Choroid plexus epithelial cell (primary cell): ENCODE results near the gene ADAM19.
A peak's percentile ranks its signal among the peaks of the same experiment; 100 is the strongest.

Experiments used
- DNase-seq: peaks from one replicate; pipeline ENCODE4 v3.0.0-alpha.2; 2010; ENCODE audit warnings: low read depth
- H3K4me3 ChIP-seq: 2 replicates; pipeline ENCODE4 v1.5.1; 2011; ENCODE audit warnings: low read depth, mild to moderate bottlenecking, control low read depth, low read length, moderate library complexity
- CTCF ChIP-seq: conservative IDR thresholded peaks from 2 replicates; pipeline ENCODE4 v1.5.1; 2011; ENCODE audit warnings: low read depth, mild to moderate bottlenecking, control low read depth, inconsistent platforms, low read length, moderate library complexity

ADAM19 gene

GRCh38 chr5:157528036-157528632 lies 47.4 kb downstream of the ADAM19 start:
- DNase-seq = peak; percentile 34
- no peak overlapping the region for H3K4me3 ChIP-seq
- no peak for TF ChIP-seq CTCF

GRCh38 chr5:157524887-157525286 lies 50.7 kb downstream of the ADAM19 start:
- H3K4me3 ChIP-seq = no peak overlapping the region
- no peak for DNase-seq
- TF ChIP-seq CTCF = no peak

- TF ChIP-seq CTCF = no peak
- no peak for DNase-seq
- no peak overlapping the region for H3K4me3 ChIP-seq
These were observed 51.6 kb downstream of the ADAM19 start for GRCh38 chr5:157523976-157524375.

- no peak for DNase-seq
- H3K4me3 ChIP-seq = no peak overlapping the region
- TF ChIP-seq CTCF = no peak
These were observed 53.9 kb downstream of the ADAM19 start for GRCh38 chr5:157521704-157522029.

GRCh38 chr5:157520911-157521703 lies 54.5 kb downstream of the ADAM19 start:
- H3K4me3 ChIP-seq = no peak overlapping the region
- peak; percentile 62 for DNase-seq
- no peak for TF ChIP-seq CTCF

GRCh38 chr5:157519579-157520253 lies 55.9 kb downstream of the ADAM19 start:
- no peak for TF ChIP-seq CTCF
- DNase-seq = no peak
- no peak overlapping the region for H3K4me3 ChIP-seq
